K562 (cell line): Measurements from ENCODE around the gene TFPI2.

Experiments used
- BRF2 ChIP-seq: IDR thresholded peaks from 3 replicates; pipeline ENCODE4 v1.6.1; 2011; ENCODE audit warnings: borderline replicate concordance, mild to moderate bottlenecking; ENCODE audit not compliant: insufficient read length, insufficient read depth
- CTCF ChIP-seq, 3 experiments: IDR thresholded peaks in 2 of 3; conservative IDR thresholded peaks in 1 of 3; 2 replicates each; pipeline ENCODE4 v1.5.1; 2011 to 2012; ENCODE audit warnings: low read length in 3 of 3, mild to moderate bottlenecking in 3 of 3, control low read depth in 2 of 3, improper control_type of control experiment in 1 of 3, inconsistent platforms in 1 of 3, low read depth in 1 of 3, mixed read lengths in 1 of 3, moderate library complexity in 1 of 3; ENCODE audit not compliant: insufficient read depth in 2 of 3
- KLF6 ChIP-seq: fragments of 250-450 bp; sonication (Bioruptor Pico); IDR thresholded peaks from 2 replicates; pipeline ENCODE4 v1.4.0; 2020; ENCODE audit warnings: mild to moderate bottlenecking, moderate library complexity, borderline replicate concordance
- NFRKB ChIP-seq: fragments of 450-650 bp; IDR thresholded peaks from 2 replicates; pipeline ENCODE4 v1.6.1; 2016; ENCODE audit warnings: low read depth
- TCFL5 ChIP-seq: fragments of 250-450 bp; sonication (Bioruptor Pico); conservative IDR thresholded peaks from 2 replicates; pipeline ENCODE4 v1.6.1; 2021; ENCODE audit warnings: mild to moderate bottlenecking, moderate library complexity, matching md5 sums

GRCh38 chr7:93920496-93921182 is 30.1 kb upstream of the TFPI2 start:
- TF ChIP-seq NFRKB (no peak), CTCF (IDR thresholded peaks at IDR 0.05 in 2 of 3, conservative IDR thresholded peaks at IDR 0.05 in 1 of 3; ENCODE audit: insufficient read depth in 2 of 3, low read depth in 1 of 3, low read length in 3 of 3) (no peak), BRF2 (no peak), TCFL5 (CRISPR knock-in tag) (no peak), KLF6 (CRISPR knock-in tag) (no peak)
